ENCODE measurements around the gene TMED10.
A peak's percentile ranks its signal among the peaks of the same experiment; 100 is the strongest.

Gene TMED10

DNA sequence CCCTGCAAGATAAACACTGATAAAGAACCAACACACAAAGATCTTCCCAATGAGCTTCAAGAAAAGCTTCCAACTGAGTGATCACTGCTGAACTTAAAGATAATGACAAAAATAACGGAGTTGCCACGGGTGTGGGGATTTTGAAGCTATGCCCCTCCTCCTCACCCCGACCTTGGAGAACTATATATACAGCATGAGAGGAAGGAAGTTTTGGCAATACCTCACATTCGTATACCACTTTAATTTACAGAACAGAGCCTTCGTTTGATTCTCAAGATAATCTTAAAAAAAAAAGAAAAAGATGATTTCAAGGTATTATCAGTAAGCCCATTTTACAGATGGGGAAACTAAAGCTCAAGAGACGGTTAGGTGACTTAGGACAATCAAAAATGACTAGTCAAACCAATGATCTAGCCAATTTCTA, 50.3 kb downstream of the TMED10 start:
- FAIRE-seq = no peak

DNA sequence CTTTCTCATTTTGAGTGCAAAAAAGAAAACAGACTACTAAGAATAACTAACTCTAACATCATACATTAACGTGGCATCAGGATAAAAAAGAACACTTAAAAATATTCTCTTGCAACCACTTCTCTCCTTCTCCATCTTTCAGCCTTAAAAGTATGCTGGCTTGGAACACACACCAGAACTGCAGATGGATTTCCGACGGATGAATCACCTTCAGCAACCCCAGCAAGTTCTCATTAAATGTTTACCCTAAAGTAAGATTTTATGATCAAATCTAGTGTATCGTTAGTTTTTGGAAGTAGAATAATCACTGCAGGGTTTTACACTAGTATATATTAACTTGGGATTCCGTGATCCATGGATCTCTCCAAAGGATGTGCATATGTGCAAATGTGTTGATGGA, 50.8 kb downstream of the TMED10 start:
- no peak for FAIRE-seq

DNA sequence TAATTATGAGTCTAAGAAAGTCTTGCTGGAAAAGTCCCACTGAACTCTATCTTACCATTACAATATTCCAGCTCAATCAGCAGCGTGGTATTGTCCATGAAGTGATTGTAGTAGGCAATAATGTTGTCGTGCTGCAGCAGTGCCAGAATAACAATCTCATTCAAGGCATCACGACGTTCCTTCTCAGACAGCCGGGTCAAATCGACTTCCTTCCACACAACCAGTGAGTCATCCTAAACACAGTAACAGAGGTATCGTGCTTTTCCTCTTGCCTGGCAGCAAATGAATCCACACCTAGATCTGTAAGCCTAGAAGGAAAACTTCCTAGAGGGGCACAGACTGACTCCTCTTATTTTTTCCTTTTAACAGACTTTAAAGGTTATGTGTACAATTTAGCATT, 52.4 kb downstream of the TMED10 start:
- FAIRE-seq = no peak

DNA sequence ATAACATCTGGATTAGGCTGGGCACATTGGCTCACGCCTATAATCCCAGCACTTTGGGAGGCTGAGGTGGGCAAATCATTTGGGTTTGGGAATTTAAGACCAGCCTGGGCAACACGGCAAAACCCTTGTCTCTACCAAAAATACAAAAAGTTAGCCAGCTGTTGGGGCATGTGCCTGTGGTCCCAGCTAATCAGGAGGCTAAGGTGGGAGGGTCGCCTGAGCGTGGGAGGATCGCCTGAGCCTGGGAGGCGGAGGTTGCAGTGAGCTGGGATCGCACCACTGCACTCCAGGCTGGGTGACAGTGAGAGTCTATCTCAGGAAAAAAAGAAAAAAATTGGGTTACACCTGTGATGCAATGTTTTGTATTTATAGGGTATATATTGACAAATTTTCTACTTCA, 54.9 kb downstream of the TMED10 start:
- FAIRE-seq = no peak

DNA sequence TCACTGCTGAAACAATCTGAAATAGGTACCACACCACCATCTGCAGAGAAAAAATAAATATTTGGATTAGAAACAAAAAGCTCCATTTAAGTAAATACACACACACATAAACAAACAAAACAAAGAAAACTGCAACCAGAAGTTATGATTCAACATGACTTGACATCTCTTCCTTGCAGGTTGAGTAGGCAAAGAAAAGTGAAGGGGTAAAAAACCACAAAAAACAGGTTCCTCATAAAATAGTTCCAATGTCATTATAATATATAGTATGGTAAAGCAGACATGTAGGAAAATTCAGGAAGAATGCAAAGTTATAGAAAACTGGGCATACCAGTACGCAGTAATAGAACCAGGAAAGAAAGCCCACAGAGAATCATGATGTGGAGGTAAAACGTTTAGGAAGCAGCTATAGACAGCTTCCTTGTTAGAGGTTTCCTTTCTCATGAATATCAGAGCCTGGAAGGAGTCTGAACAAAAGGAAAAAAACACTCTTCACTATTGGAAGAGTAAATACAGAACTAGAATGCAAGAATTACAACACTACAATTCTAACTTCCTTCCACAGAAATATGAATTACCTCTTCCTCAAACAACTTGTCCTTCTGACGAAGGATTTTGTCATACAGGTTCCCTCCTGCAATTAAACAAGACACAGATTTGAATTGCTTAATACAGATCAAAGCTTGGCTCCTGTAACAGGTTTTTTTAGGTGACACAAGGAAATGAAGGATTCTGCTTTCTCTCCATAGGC, 55.7 kb downstream of the TMED10 start:
- FAIRE-seq = no peak

DNA sequence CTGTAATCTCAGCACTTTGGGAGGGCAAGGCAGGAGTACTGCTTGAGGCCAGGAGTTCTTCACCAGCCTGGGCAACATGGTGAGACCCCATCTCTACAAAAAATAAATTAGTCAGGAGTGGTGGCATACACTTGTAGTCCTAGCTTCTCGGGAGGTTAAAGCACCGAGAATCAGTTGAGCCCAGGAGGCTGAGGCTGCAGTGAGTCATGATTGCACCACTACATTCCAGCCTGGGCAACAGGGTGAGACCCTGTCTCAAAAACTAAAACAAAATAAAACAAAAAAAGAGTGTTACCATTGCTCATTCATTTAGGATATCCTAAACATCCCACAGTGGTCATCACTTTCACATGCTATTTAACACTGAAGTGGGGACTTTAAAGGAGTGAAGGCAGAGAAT, 57.4 kb downstream of the TMED10 start:
- no peak for FAIRE-seq

DNA sequence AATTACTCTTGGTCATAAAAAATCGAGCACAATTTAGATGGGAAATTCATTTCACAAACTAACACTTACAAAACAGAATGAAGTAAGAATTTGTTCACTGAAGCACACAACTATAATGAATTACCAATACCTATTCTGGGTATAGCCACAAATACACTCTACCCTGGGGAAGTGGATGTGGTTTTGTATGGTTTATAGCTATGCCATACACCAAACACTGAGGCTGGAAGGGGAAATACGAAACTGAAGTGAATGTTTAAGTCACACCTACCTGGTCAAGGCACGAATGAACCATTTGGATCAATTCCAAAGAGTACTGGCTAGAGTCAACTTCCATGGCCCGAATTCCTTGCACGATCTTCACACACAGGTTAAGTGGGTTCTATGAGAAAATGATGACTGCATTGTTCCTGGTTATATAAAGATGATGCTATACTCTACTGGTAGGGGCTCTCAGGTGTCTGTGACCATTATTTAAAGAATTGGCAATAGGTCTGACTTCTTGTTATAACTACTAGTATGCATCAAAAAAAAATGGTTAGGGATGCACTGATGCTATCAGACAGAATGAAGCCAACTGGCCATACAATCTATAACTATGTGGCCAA, 62.4 kb downstream of the TMED10 start:
- FAIRE-seq = no peak

DNA sequence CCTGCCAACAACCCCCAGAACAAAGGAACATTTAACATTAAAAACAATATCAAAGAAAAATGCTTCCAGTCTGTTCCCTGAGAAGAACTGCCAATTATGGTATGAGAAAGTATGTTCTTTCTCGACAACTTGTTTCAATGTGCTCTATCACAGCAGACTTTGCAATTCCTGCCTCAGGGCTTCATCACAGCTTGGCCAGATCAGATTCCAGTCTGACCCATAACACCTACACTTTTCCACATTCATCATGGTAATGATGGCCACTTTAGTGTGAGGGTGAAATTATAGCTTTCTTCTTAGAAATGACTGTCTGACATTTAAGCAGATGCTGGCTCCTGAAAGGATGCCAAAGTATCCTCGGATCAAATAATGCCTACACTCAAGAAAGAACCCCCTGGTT, 66.5 kb downstream of the TMED10 start:
- no peak for FAIRE-seq

DNA sequence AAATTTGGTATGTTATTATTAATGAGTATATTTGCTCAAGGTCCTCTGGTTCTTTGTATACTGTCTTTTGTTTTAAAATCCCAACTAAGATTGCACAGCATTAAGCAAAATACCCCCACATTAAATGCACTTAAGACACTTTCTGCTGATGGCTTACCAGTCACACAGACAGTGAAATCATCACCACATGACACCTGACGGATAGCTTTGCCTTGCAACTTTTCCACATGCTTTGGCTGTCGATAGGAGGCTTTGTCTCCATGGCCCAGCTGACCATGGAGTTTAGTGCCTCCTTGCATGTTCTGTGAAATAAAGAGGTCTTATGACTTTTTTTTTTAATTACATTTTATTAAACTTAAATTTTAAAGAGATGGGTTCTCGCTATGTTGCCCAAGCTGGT, 69.2 kb downstream of the TMED10 start:
- FAIRE-seq = no peak

DNA sequence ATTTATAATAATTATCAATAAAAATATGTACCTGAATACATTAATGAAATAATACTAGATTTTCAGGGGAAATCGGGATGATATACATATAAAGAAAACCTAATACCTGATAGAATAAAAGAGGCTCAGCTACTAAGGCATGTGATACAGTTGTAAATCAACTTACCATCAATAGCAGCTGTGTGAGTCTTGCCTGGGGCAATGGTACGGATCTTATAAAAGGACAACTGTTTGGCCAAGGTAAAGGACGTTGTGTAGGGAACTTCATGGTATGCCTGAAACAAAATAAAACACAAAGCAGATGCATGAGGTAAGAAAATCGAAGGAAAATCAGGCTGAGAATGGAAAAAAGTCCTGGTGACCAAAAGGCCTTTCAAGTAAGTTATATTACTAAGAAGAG, 74.9 kb downstream of the TMED10 start:
- FAIRE-seq = no peak

DNA sequence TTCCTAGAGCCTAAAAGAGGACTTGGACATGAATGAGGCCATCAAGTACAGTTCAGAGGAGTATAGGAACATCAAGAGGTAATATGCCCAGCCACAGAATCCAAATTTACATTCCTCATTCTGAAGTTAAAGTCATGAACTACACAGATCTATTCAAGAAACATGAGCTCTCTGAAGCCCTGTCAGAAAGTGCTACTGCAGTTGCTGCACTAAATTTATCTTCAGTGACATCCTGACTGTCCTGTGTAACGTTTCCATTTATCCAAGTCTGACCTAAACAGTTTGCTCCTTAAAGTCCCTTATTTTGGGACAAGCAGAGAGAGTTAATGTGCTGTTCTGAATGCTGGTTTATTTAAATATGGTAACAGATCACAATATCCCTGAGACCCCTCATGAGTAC, 77.7 kb downstream of the TMED10 start:
- FAIRE-seq = no peak

DNA sequence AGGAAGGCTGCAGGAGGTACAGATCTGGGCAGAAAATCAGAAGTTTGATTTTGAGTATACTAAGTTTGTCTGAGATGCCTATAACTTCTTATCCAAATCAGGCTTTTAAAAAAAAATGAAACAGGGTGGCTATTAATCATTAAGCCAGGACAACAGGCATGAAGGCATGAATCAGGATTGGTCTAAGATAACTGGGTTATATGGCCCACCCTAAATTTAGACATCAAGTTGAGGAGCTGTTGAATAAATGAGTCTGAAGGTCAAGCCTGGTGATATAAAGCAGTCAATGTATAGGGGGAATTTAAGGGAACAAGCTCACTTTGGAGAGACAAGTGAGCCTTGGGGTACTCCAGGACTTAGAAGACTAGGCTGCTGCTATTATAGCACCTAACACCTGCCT, 78.2 kb downstream of the TMED10 start:
- FAIRE-seq = no peak

DNA sequence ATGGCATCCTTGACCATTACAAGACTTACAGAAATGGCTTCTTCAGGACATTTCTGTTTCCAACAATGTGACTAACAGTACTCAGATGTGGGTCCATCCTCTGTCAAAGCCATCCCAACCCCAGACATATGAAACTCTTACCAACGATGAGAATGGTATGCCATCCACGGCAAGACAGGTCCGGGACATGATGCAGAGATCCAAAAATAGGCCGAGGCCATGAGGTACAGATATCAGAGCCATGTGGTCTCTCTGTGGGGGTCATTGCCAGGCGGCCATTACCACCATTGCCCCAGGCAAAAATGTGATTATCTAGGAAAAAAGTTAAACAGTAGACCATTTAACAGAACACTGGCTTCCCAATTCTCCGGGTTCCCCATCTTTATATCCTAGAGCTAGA, 79.5 kb downstream of the TMED10 start:
- FAIRE-seq = no peak

DNA sequence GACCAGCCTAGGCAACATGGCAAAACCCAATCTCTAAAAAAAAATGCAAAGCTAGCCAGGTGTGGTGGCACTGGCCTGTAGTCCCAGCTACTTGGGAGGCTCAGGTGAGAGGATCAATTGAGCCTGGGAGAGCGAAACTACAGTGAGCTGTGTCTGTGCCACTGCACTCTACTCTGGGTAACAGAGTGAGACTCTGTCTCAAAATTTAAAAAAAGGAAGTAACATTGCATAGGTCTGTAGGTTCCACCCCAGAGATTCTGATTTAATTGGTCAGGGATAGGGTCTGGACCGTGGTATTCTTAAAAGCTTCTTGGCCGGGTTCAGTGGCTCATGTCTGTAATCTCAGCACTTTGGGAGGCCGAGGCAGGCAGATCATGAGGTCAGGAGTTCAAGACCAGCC, 80.7 kb downstream of the TMED10 start:
- FAIRE-seq = no peak

DNA sequence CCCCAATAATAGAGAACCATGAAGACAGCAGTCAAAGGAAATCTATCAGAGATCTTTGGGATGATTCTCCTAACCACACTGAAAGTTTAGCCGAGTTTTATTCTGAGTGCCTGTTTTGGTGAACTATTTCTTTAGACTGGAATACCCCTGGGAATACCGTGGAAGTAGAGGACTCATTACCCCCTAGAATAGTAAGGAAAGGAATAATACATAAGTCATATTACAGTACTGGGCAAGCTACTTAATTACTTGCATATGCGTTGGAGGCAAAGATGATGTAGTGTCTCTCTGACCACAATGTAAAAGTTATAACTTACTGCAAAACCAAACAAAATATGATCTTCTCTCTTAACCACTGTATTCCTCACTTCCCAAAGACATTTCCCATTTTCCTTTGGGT, 81.5 kb downstream of the TMED10 start:
- FAIRE-seq = no peak

DNA sequence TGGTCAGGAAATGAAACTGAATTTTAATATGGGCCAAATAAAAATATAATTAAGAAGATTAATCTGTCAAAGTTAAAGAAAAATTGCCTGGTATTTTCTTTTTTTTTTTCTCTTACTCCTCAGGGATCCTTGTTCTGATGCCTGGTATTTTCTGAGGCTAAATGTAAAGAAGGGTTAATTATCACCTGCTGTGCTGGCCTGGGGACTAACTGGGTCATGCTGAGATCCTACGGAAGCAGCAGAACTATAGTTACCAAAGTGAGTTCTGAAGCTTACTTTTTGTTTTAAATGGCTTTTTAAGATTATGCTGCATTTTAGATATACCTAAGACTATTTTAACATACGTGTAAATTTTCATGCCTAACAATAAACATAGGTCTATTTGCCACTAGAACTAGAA, 83.7 kb downstream of the TMED10 start:
- no peak for FAIRE-seq

DNA sequence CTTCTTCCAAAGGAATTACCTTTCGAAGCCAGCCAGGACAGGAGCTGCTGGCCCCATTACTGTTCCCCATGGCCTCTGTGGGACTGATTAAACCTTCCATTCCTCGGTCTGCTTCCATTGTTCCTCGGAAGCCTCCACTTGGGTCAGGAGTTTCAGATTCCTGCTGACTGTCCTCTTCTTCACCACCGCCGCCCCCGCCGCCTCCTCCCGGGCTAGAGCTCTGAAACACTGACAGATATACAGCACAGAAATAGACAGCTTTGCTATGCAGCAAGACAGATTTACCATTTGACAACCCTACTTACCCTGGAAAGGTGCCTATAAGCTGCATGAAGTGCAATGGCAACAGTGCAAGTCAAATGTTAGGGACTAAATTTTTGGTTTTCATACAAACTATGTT, 85.2 kb downstream of the TMED10 start:
- FAIRE-seq = no peak

DNA sequence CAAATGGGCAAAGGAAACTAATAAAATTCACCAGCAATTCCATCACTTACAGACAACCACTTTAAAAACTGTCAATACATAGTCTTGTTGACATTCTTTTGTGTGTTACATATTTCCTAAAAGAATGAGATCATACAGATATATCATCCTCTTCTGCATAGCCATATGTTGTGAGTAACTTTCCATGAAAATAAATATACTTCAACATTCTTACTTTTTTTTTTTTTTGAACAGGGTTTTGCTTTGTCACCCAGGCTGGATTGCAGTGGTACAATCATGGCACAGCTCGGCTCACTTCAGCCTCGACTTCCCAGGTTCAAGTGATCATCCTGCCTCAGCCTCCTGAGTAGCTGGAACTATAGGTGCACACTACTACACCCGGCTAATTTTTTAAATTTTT, 86.1 kb downstream of the TMED10 start:
- FAIRE-seq = no peak

DNA sequence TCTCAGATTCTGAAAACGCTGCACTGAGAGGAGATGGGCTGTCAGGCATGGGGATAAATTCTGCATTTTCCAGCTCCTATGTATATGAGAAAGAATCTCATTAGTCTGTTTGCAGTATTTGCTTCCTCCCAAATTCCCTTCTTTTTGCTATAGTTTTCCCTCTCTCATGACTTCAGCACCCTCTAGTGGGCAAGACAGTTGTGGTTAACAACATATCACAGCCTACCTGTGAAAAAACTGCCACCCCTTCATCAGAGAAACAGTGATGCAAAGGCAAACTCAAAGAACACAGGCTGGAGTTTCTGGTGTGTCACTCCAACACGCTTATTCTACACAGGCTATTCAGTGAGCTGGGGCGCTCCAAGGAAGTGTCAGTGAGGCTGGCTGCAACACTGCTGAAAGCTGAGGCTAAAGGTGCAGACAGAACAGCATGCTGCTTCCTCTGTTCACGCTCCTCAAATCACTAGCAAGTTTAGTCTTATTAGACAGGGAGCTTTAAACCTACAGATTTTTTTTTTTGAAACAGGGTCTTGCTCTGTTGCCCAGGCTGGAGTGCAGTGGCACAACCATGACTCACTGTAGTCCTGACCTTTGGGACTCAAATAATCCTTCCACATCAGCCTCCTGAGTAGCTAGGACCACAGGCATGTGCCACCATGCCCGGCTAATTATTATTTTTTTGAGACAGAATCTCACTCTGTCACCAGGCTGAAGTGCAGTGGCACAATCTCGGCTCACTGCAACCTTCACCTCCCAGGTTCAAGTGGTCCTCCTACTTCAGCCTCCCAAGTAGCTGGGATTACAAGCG, 87.6 kb downstream of the TMED10 start:
- peak; percentile 75 for FAIRE-seq

DNA sequence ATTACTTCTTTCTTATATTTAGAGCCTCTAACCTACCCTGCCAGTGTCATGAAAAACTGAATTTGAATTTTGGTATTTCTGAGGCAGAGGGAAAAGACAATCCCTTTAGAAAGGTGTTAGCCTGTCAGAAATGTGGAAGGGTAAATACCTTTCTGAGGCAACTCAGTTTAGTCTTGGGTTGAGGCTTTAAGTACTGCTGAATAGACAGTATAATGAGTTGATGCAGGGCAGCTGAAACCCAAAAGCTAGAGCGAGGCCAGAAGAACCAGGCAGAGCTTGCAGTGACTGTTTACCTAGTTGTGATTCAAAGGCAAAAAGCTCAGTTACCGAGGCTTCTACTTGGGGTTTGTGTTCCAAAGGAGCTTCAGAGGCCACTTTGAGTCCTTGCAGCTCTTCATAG, 88.3 kb downstream of the TMED10 start:
- FAIRE-seq = no peak

DNA sequence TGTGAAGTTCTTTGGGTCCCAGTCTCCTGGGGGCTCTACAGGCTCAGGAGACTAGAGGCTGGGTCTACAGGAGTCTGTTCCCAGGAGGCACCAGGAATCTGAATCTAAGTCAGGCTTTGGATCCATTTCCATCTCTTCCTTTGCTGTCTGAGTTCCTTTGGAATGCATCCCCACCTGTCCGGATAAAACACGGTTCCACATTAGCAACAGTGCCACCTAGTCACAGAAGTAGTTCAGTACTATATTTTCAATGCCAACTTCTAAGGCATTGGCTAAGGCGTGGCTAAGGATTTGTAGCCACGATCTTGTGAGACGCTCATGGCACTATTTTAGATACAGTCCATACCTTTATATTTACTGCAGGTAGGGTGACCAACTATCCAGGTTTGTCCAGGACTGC, 91.9 kb downstream of the TMED10 start:
- FAIRE-seq = no peak

DNA sequence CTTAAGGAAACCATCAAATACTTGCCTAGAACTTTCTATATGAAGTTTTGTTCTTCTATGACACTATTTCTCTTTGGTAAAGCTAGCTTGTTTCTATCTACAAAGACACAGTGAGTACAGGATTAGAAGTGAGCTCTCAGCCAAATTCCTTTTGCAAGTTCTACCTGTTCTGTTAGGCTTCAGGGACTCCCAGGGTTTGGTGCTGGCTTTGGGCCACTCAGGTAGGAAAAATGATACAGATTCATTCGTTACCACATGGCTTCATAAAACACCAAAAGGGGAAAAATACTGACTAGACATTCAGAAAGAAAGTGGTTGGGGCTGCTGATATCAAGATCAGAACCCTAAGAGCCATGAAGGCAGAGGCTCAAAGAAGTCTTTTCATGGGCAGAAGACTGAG, 93.1 kb downstream of the TMED10 start:
- no peak for FAIRE-seq

DNA sequence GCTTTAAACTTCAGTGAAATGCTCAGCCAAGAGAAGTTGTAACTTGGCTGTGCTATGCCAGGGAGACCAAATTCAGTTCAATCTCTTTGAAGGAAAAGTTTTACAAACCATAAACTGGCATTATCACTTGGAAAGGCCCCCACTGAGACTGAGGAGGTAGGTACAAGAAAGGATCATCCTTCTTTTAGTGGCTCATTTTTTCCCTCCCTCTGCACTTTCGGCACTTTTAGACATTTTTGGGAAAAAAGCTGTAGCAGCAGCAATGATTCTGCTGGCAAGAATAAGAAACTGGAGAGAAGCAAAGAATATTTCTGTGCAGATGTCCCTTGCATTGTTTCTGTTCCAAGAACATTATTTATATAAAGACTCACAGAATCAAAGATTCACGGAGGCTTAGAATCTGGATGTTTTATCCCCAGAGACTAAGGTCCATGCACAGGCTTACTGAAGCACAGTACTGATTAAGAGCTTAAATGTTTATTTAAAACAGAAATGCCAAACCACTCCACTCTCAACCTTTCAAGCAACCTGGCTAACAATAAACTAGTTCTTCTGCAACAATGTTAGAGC, 94.7 kb downstream of the TMED10 start:
- no peak for FAIRE-seq
